Endothelial cell (in vitro differentiated cells): ENCODE measurements around the gene FLOT2. TPM values are rescaled to one million over a fixed set of nuclear protein-coding genes. Genes with fewer than 3 reads are reported as not detected.

Experiments used
- DNase-seq: peaks from one replicate; pipeline ENCODE4 v3.0.0; 2021; ENCODE audit warnings: low spot score
- H3K27ac Mint-ChIP-seq: one replicate; pipeline ENCODE4 v1.8.0; 2021; ENCODE audit warnings: mixed read lengths, inconsistent platforms; ENCODE audit not compliant: unreplicated experiment
- H3K27me3 Mint-ChIP-seq: one replicate; pipeline ENCODE4 v1.8.0; 2021; ENCODE audit warnings: mild to moderate bottlenecking, moderate library complexity, mixed read lengths, inconsistent platforms; ENCODE audit not compliant: unreplicated experiment
- H3K36me3 Mint-ChIP-seq: one replicate; pipeline ENCODE4 v1.8.0; 2021; ENCODE audit warnings: mild to moderate bottlenecking, low read depth, mixed read lengths, inconsistent platforms; ENCODE audit not compliant: unreplicated experiment
- H3K4me1 Mint-ChIP-seq: one replicate; pipeline ENCODE4 v1.8.0; 2021; ENCODE audit warnings: mild to moderate bottlenecking, mixed read lengths, inconsistent platforms; ENCODE audit not compliant: unreplicated experiment
- H3K4me3 Mint-ChIP-seq: one replicate; pipeline ENCODE4 v1.8.0; 2021; ENCODE audit warnings: mild to moderate bottlenecking, mixed read lengths, inconsistent platforms; ENCODE audit not compliant: unreplicated experiment
- H3K9me3 Mint-ChIP-seq: one replicate; pipeline ENCODE4 v1.8.0; 2021; ENCODE audit warnings: mixed read lengths, inconsistent platforms; ENCODE audit not compliant: unreplicated experiment
- total RNA-seq: library from RNA; stranded (reverse); fragmentation: NEBNext Ultra II Directional; extraction: Animal tissue kit (Norgen Biotek cat#: 25700); gene quantifications from one replicate; pipeline ENCODE4 v1.2.1, GENCODE V29; 2021; ENCODE audit not compliant: unreplicated experiment
- TF ChIP-seq, protein P1 (sequence below): fragments of 200-600 bp; sonication (generic); IDR thresholded peaks from one replicate; pipeline ENCODE4 v1.5.0; 2021; ENCODE audit warnings: antibody characterized with exemption; ENCODE audit not compliant: unreplicated experiment

FLOT2 gene
- total RNA-seq, 1 donor from 2014 or later = 156 TPM

DNA sequence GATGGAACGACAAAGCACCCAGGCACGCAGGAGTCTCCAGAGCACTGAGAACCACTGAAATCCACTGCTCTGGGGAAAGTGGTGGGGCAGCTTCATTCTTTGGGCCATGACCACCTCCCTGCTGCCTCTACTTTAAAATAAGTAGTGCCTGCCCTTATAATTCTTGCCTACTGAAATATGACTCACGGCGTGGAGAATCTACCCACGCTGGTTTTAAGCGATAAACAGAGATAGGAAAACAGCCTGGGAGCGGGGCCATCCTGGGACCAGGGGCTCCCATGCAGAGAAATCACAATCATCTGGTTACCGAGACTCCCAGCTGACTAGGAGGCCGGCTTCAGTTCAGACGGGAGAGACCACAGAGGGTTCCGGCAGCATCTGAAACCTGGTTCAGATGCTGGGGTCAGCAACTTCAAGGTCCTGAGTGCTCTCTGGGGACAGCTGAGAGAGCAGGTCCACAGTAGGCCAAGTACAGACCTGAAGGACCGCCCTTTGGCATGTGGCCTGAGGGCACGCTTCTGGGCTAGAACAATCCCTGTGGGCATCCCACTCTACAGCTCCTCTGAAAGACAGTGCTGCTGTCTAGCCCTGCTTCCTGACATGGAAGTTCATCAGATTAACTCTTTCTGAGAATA is 14.0 kb upstream of the FLOT2 start:
- no peak overlapping the region for H3K4me3 Mint-ChIP-seq
- no peaks in the 10 kb centered on the region for H3K9me3 Mint-ChIP-seq

GRCh38 chr17:28910534-28910933 is 13.0 kb upstream of the FLOT2 start:
- DNase-seq = no peak
- peak overlapping the region; percentile 31 for H3K4me3 Mint-ChIP-seq
- TF ChIP-seq, protein P1, sequence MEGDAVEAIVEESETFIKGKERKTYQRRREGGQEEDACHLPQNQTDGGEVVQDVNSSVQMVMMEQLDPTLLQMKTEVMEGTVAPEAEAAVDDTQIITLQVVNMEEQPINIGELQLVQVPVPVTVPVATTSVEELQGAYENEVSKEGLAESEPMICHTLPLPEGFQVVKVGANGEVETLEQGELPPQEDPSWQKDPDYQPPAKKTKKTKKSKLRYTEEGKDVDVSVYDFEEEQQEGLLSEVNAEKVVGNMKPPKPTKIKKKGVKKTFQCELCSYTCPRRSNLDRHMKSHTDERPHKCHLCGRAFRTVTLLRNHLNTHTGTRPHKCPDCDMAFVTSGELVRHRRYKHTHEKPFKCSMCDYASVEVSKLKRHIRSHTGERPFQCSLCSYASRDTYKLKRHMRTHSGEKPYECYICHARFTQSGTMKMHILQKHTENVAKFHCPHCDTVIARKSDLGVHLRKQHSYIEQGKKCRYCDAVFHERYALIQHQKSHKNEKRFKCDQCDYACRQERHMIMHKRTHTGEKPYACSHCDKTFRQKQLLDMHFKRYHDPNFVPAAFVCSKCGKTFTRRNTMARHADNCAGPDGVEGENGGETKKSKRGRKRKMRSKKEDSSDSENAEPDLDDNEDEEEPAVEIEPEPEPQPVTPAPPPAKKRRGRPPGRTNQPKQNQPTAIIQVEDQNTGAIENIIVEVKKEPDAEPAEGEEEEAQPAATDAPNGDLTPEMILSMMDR = no peak
- no peaks in the 10 kb centered on the region for H3K9me3 Mint-ChIP-seq
- no peak overlapping the region for H3K27ac Mint-ChIP-seq
- H3K4me1 Mint-ChIP-seq = no peaks in the 10 kb centered on the region
- peaks cover 71% of the 10 kb centered on the region for H3K36me3 Mint-ChIP-seq
- peaks cover 6% of the 10 kb centered on the region for H3K27me3 Mint-ChIP-seq

More for the DNA sequence above, 14.0 kb upstream of the FLOT2 start:
- no peak for DNase-seq
- TF ChIP-seq, protein P1 = no peak
- H3K4me1 Mint-ChIP-seq = no peaks in the 10 kb centered on the region
- H3K27ac Mint-ChIP-seq = no peak overlapping the region
- peaks cover 68% of the 10 kb centered on the region for H3K36me3 Mint-ChIP-seq
- peaks cover 6% of the 10 kb centered on the region for H3K27me3 Mint-ChIP-seq

GRCh38 chr17:28908640-28909167 is 11.2 kb upstream of the FLOT2 start:
- H3K36me3 Mint-ChIP-seq = peaks cover 65% of the 10 kb centered on the region
- DNase-seq = no peak
- peaks cover 11% of the 10 kb centered on the region for H3K27me3 Mint-ChIP-seq
- H3K9me3 Mint-ChIP-seq = no peaks in the 10 kb centered on the region
- no peak overlapping the region for H3K4me3 Mint-ChIP-seq
- TF ChIP-seq, protein P1 = no peak
- H3K27ac Mint-ChIP-seq = no peak overlapping the region
- H3K4me1 Mint-ChIP-seq = no peaks in the 10 kb centered on the region

- TF ChIP-seq, protein P1 = no peak
- Mint-ChIP-seq H3K27me3 (peaks cover 14% of the 10 kb centered on the region), H3K4me3 (no peak overlapping the region), H3K4me1 (peaks cover 6% of the 10 kb centered on the region), H3K9me3 (no peaks in the 10 kb centered on the region), H3K36me3 (peaks cover 64% of the 10 kb centered on the region), H3K27ac (no peak overlapping the region)
- DNase-seq = no peak
Observed at GRCh38 chr17:28907709-28908475, 10.4 kb upstream of the FLOT2 start.
